T-helper 9 cell (primary cell): Measurements from ENCODE around the gene CYB5R4.
A peak's percentile ranks its signal among the peaks of the same experiment; 100 is the strongest.

Experiments
- DNase-seq: peaks from one replicate; pipeline ENCODE4 v3.0.0-alpha.2; 2020
- total RNA-seq, 2 donors: gene quantifications; one replicate each; lab custom pipeline; 2026; lab: John Stamatoyannopoulos, UW

The CYB5R4 gene, protein sequence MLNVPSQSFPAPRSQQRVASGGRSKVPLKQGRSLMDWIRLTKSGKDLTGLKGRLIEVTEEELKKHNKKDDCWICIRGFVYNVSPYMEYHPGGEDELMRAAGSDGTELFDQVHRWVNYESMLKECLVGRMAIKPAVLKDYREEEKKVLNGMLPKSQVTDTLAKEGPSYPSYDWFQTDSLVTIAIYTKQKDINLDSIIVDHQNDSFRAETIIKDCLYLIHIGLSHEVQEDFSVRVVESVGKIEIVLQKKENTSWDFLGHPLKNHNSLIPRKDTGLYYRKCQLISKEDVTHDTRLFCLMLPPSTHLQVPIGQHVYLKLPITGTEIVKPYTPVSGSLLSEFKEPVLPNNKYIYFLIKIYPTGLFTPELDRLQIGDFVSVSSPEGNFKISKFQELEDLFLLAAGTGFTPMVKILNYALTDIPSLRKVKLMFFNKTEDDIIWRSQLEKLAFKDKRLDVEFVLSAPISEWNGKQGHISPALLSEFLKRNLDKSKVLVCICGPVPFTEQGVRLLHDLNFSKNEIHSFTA
- total RNA-seq, result 31.4 to 48.8 reads per million in 2 donors

GRCh38 chr6:83859410-83860358 lies at the start of gene CYB5R4:
Gene CYB5R4 (plus strand): TSS chr6:83859689. CDS start chr6:83859783, 94 bp downstream.
- DNase-seq, result peak; percentile 86

- no peak for DNase-seq
Measured at GRCh38 chr6:83812595-83812994, 46.9 kb upstream of the CYB5R4 start.

- no peak for DNase-seq
Measured at GRCh38 chr6:83815631-83816272, 43.7 kb upstream of the CYB5R4 start.

GRCh38 chr6:83822629-83823169 lies 36.8 kb upstream of the CYB5R4 start:
- no peak for DNase-seq

DNA sequence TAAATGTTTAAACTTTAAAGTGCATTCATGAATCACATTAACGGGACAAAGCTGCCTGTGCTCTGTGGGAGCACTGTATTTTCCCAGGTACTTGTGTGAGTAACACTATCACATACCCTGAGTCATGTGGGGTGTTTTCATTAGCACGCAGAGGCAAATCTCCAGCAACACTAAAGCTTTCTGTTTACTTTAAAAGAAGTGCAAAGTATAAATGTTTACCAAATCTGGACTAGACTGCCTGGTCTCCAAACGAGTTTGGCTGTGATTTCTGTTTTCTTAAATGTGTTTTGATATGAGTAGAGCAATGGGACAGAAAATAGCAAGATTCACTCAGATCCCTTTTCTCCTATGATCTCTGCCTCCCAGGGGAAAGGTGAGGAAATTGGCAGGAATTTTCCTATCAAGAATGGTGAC lies 35.1 kb upstream of the CYB5R4 start:
- no peak for DNase-seq

DNA sequence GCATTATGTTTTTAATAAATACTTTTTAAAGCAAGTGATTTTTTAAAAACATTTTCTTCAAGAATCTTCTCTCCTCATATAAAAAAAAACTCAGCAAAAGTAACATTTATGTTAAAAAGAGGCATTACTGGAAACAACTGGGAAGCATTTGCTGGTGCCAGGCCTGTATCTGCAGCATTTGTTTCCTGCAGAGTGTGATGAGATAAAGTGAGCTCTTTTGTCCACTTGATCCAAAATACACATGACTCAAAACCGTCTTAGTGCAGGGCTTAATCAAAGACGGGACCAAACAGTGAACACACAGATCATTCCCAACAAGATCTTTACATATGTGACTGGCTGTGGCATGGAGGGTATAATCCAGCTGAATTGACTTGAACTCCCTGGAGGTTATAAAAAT lies 34.7 kb upstream of the CYB5R4 start:
- DNase-seq, result no peak

DNA sequence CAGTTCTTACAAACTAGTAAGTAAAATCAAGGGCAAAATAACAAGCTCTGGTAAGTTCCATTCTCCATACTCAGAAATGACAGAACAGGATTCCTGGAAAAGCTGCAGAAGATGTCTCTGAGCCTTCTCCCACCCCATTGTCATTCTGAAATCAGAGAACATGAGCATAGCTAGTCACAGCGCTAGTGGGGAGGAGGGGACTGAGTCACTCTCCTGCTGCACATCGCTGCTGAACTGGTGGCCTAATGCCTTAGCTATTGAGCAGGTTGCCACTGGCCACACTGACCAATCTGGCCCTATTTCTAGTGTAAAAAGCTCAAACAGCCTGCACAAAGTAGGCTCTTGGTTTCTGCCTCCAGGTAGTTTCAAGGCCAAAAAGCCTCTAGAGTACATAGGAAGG lies 32.4 kb upstream of the CYB5R4 start:
- no peak for DNase-seq

DNA sequence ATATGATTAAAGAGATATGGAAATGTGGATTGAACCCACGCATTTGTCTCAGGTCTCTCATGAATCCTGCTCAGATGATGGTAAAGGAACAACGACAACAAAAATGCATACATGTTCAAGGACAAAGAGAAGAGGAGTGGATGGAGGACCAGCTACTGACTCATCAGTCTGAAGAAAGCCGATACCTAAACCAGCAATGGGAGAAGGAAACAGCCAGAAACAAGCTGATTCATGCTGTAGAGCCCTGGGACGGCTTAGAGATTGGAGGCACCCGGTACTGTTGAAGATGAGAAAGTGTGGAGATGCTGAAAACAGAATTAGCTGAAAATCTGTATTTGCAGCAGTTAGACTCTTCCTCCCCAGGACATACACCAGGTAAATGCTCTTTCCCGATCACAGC lies 20.8 kb upstream of the CYB5R4 start:
- no peak for DNase-seq

DNA sequence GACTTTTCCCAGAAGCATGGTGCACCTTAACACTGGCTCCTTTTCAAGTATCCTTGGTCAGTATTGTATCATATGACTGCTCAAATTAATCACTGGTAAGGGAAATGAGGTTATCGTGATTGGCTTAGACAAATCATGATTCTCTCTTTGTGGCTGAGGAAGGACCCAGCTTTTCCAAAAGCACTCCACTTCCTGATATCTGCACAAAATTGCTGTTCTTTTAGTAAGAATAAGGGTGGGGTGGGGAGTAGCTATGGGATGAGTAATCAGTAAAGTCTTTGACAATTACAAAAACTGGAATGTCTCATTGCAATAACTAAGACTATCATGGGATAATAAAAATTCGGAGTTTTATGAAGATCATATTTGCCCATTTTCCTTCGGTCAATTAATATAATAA lies 15.3 kb upstream of the CYB5R4 start:
- no peak for DNase-seq

DNA sequence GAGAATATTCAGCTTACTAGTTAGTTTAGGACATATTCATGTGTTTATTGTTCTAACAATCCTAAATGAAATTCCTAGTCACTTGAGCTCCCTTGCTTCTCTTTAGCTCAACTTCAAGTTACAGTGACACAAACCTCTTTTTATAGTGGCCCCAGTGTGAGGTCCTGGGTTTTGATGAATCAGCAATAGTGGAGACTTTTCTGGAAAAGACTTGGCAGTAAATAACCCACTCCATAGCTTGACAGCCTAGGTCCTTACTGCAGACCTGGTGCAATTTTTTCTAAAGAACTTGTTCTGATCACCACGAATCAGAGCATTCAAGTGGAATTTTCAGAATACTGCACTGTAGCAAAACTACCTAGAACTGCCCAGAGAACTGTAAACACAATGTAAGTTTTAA lies 13.2 kb upstream of the CYB5R4 start:
- no peak for DNase-seq

- no peak for DNase-seq
Measured at GRCh38 chr6:83847179-83847578, 12.3 kb upstream of the CYB5R4 start.

DNA sequence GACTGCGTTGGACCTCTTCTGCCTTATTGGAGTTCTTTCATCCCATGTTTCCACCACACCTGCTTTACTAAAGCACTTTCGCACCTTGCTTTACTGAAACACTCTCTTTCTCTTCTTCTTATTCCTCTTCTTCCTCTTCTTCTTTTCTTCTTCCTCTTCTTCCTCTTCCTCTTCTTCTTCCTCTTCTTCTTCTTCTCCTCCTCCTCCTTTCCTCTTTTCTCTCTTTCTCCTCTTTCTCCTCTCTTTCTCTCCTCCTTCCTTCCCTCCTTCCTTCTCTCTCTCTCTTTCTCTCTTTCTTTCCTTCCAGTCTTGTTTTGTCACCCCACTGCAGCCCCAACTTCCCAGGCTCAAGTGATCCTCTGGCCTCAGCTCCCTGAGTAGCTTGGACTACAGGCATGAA lies 10.4 kb upstream of the CYB5R4 start:
- DNase-seq, result no peak

- no peak for DNase-seq
Measured at GRCh38 chr6:83849610-83850009, 9.9 kb upstream of the CYB5R4 start.

DNA sequence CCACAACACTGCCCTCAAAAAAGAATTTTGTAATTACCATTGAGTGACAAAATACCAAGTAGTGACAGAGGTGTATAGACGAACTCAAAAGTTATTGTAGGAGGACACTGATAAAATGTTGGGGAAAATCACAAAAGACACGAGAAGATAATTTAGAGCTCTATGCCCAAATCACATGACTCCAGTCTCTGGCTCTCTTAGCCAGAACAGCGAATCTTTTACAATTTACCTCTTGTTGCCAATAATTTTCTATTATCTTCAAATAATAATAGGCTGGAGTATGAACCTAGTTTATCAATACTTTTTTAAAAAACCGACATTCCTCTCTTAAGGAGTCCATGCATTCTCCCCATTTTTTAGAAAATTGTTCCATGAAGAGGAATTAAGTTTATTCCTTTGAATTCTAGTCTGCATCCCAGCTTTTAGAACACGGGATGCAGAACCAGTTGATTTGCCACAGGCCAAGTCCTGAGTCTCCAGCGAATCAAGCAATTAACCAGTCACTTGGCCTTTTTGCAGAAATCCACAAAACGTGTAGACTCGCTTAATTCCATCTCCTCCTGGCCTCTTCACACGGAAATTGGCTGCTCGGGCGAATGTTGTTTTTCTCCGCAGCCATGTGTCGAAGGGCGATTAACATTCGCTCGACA lies 6.8 kb upstream of the CYB5R4 start:
- no peak for DNase-seq

- no peak for DNase-seq
Measured at GRCh38 chr6:83853178-83854000, 6.1 kb upstream of the CYB5R4 start, which contains the start of gene RIPPLY2. Gene RIPPLY2 (plus strand): TSS chr6:83853360. CDS start chr6:83853417, 57 bp downstream.

DNA sequence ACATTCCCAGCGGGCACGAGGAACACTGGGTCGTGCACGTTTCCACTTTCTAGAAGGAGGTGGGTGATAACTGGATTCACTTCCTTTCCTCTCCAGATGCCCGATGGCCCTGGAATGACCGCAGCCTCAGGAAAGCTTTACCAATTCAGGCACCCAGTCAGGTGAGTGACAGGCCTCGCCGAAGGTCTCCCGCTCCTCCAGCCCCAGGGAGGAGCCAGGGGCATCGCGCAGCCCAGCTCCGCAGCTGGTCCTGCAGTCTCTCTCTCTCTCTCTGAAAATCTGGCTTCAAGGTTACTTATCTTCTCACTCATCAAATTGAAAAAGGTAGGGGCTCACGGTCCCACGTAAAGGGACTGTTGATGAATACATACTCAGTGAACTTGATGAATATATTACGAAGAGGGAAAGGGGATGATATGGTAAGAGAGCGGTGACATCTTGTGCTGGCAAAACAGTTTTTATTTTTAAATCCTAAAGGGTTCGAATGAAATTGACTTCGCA lies 5.4 kb upstream of the CYB5R4 start:
- DNase-seq, result no peak

DNA sequence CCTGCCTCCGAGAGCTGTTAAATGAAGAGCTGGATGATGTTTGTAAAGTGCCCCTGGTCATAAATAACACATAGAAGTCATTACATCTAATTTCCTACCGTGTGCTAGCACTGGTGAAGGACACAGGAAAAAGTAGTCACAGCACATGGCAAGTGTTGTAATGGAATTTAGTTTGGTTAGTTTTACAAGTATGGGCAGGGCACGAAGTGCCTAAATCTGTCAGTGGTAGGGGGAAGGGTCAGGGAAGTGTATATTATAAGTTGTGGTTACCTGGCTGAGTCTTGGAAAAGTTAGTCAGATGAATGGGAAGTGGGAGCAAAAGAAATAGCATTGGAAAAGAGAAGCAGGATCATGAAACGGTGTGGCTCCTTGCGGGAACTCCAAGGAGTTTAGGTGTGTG lies 4.7 kb upstream of the CYB5R4 start:
- no peak for DNase-seq

DNA sequence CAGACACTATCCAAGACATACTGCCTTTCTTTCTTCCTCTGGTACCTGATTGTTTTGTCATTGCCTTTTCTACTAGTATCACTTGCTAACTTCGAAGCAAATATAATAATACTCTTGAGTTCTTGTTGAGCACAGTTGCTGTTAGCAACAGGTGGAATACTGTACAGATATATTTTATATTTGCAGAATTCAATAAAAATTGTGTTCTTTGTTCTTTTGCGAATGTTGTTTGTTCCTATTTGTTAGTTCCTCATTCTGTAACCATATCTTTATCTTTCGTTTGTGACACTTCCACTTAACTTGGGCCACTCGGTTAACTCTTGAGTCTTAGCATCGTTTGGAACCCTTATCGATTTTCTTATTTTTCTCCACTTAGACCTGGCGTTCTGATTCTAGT lies 868 bp downstream of the CYB5R4 start:
- DNase-seq, result no peak

DNA sequence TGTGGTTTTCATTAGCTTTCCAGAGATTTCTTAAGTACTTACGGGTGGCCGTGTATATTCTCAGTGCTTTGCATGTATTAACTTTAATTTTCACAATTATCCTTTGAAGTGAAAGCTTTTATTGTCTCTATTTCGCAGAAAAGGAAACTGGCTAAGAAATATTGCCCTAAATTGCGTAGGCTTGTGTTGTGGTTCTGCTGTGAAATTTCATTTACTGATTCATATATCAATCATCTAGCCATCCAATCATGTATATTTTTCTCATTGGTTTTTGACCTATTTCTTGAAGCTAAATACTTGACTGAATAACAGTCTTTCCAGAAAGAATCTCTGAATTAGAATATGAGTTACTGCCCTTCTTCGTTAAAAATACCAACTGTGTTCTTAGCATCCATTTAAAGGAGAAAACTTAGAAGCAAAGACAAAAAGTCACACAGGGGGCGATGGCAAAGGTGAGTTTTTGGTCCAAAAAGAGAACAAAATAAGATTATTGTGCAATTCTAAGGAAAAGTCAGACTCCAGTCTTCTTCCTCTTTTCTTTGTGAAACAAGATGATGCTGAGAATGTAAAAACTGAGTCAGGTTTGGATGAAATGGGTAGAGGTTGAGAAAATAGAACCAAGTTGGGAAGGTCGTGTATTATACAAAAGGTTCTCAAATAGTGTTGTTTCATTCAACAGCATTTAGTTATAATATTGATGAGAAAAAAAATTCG lies 1.4 kb downstream of the CYB5R4 start:
- DNase-seq, result no peak
